PC-9 (cell line): ENCODE results near the gene TMBIM6.

ENCODE experiments used
- CTCF ChIP-seq: fragments of 200-600 bp; sonication (generic); conservative IDR thresholded peaks from 2 replicates; pipeline ENCODE4 v1.6.1; 2017; ENCODE audit warnings: mixed run types, antibody characterized with exemption, mild to moderate bottlenecking, moderate library complexity
- EZH2 ChIP-seq: fragments of 200-600 bp; sonication (generic); IDR thresholded peaks from 2 replicates; pipeline ENCODE4 v1.8.0; 2017; ENCODE audit warnings: antibody characterized with exemption, low read depth

GRCh38 chr12:49798248-49798647, 56.9 kb downstream of the TMBIM6 start:
- no peak for TF ChIP-seq CTCF
- no peak for TF ChIP-seq EZH2
